Activated CD4-positive, alpha-beta memory T cell treated with anti-CD3 and anti-CD28 coated beads for 36 hours (primary cell): Measurements from ENCODE around the gene CAMK1D. TPM values are rescaled to one million over a fixed set of nuclear protein-coding genes. Genes with fewer than 3 reads are reported as not detected.

Experiments
- CTCF ChIA-PET: fragments of 350-600 bp; sonication (Branson Sonifier 250); formaldehyde crosslinking; loops from one replicate; lab custom pipeline; 2021; ENCODE audit warnings: antibody characterized with exemption, inconsistent platforms; lab: Charles Lee
- POLR2A ChIA-PET: fragments of 350-600 bp; sonication (Branson Sonifier 250); formaldehyde crosslinking; loops from one replicate; lab custom pipeline; 2021; ENCODE audit warnings: antibody characterized with exemption; lab: Charles Lee
- DNase-seq: peaks from one replicate; pipeline ENCODE4 v3.0.0-alpha.2; 2020
- H3K27ac Mint-ChIP-seq: one replicate; pipeline ENCODE4 v1.8.0; 2021; ENCODE audit warnings: mixed read lengths
- H3K27me3 Mint-ChIP-seq: one replicate; pipeline ENCODE4 v1.8.0; 2021; ENCODE audit warnings: mixed read lengths
- H3K36me3 Mint-ChIP-seq: one replicate; pipeline ENCODE4 v1.8.0; 2021; ENCODE audit warnings: mixed read lengths
- H3K4me1 Mint-ChIP-seq: one replicate; pipeline ENCODE4 v1.8.0; 2021; ENCODE audit warnings: low read depth, mixed read lengths
- H3K4me3 Mint-ChIP-seq: one replicate; pipeline ENCODE4 v1.8.0; 2021; ENCODE audit warnings: mild to moderate bottlenecking, mixed read lengths
- H3K9me3 Mint-ChIP-seq: one replicate; pipeline ENCODE4 v1.8.0; 2021; ENCODE audit warnings: mixed read lengths
- intact Hi-C: fragments of 100-400 bp; cut with micrococcal nuclease; formaldehyde crosslinking; loops from one replicate; pipeline ENCODE4 v1.15.1; 2023
- microRNA-seq: library from miRNA; unstranded; fragments of <30 nt; microRNA quantifications from one replicate; pipeline ENCODE4 v1.2.0, GENCODE V29; 2022; ENCODE audit warnings: borderline number of aligned reads, borderline microRNAs expressed, borderline replicate concordance
- total RNA-seq, 2 experiments: library from RNA; stranded (reverse); gene quantifications; one replicate each; pipeline ENCODE4 v1.2.3, GENCODE V29; 2021

Gene CAMK1D
- total RNA-seq, 2 experiments from 2014 or later, result 17.7 to 17.9 TPM

DNA sequence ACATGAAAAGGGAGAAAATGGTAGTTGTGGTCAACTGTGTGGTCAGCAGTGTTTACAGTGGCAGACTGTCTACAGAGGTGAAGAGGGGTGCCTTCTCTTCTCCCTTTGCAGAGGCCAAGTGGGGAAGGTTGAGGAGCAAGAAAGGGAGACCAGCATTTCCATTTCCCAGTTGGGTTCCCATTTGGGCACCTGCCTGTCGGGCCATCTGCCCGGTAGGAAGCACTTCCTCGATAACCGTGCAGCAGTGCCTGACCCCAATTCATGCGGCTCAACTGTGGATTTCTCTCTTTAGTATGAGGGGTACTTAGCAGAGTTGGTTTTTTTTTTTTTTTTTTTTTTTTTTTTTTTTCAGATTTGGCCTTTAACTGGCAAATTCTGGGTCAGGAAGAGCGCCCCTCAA is 525.2 kb downstream of the CAMK1D start:
- intact Hi-C loops, result no loop called here
- H3K4me3 Mint-ChIP-seq, result no peak overlapping the region
- H3K36me3 Mint-ChIP-seq, result no peaks in the 10 kb centered on the region
- no peaks in the 10 kb centered on the region for H3K9me3 Mint-ChIP-seq
- no peak for DNase-seq
- ChIA-PET CTCF (interaction anchor here (1.4 kb wide), 1 partner anchor 28 kb away, joined by 3 read pairs; no protein-coding TSS in a partner anchor), POLR2A (no interaction called here)
- no peaks in the 10 kb centered on the region for H3K4me1 Mint-ChIP-seq
- peaks cover 3% of the 10 kb centered on the region for H3K27me3 Mint-ChIP-seq
- no peak overlapping the region for H3K27ac Mint-ChIP-seq

DNA sequence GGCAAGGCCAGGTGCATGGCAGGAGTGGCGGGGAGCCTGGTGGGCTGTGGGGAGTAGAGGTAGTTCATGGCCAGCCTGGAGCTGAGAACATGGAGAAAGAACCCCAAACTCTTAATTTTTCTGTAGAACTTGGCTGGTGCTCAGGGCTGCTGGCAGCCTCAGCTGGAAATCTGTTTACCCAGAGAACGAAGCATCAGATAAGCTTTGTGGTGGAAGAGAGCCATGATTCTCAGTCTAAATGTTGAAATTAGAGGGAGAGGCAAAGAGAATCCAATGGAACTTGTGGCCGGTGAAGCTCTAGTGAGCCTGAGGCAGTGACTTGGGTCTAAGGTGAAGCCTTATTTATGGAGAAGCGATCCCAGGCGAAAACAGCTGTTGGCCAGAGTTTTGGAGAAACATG is 525.8 kb downstream of the CAMK1D start:
- CTCF ChIA-PET, result no interaction called here
- intact Hi-C loops, result no loop called here
- no peak for DNase-seq
- no peak overlapping the region for H3K27ac Mint-ChIP-seq
- peaks cover 6% of the 10 kb centered on the region for H3K27me3 Mint-ChIP-seq
- no peaks in the 10 kb centered on the region for H3K4me1 Mint-ChIP-seq
- no peak overlapping the region for H3K4me3 Mint-ChIP-seq
- POLR2A ChIA-PET, result no interaction called here
- no peaks in the 10 kb centered on the region for H3K36me3 Mint-ChIP-seq
- no peaks in the 10 kb centered on the region for H3K9me3 Mint-ChIP-seq

DNA sequence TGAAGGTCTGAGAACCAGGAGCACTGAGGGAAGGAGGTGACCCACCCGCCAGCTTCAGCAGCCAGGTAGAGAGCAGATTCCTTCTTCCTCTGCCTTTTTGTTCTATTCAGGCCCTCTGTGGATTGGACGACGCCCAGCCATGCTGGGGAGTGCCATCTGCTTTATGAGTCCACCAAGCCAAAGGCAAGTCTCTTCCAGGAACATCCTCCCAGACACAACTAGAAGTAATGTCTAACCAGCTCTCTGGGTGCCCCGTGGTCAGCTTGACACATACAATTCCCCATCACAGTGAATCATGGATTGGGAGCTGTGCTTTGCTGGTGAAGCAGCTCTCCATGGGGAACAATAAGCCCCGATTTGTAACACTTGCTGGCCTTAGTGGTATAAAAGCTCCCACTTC is 526.9 kb downstream of the CAMK1D start:
- intact Hi-C loops, result no loop called here
- no peak overlapping the region for H3K4me3 Mint-ChIP-seq
- peaks cover 6% of the 10 kb centered on the region for H3K27me3 Mint-ChIP-seq
- ChIA-PET CTCF (no interaction called here), POLR2A (no interaction called here)
- no peaks in the 10 kb centered on the region for H3K36me3 Mint-ChIP-seq
- H3K4me1 Mint-ChIP-seq, result no peaks in the 10 kb centered on the region
- H3K27ac Mint-ChIP-seq, result no peak overlapping the region
- no peaks in the 10 kb centered on the region for H3K9me3 Mint-ChIP-seq
- no peak for DNase-seq

DNA sequence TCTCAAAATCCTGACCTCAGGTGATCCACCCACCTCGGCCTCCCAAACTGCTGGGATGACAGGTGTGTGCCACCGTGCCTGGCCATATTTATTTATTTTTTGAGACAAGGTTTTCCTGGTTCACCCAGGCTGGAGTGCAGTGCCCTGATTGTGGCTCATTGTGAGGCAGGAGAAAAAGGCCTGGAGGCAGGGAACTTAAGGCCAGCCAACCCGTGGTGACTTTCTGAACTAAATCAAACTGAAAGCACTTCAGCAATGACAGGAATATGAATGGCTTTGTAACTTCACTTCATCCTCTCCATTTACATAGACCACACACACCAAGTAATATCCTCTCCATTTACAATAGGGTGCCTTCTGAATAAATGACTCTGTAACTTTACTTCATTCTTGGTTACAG is 527.8 kb downstream of the CAMK1D start:
- no peak overlapping the region for H3K4me3 Mint-ChIP-seq

DNA sequence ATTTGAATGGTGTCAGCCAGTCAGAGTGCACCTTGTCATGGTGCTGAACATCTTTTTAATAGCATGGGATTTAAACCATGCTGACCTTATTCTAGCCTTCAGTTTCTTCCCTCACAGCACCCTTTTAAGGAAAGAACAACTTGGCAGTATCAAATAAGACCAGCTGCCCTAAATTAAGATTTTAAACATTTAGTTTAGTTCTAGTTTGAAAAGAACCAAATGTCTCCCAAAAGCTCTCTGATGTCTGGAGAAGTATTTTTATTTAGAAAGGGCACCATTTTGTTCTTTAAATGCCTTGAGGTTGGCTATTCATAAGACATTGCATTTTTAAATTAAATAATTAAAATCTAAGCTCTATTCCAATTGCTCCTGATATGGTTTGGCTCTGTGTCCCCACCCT is 531.1 kb downstream of the CAMK1D start:
- Mint-ChIP-seq H3K9me3 (no peaks in the 10 kb centered on the region), H3K27ac (no peak overlapping the region), H3K36me3 (no peaks in the 10 kb centered on the region), H3K4me1 (no peaks in the 10 kb centered on the region), H3K27me3 (peaks cover 24% of the 10 kb centered on the region), H3K4me3 (no peak overlapping the region)
- ChIA-PET POLR2A (no interaction called here), CTCF (interaction anchor here (1.1 kb wide), 1 partner anchor 22 kb away, joined by 3 read pairs; no protein-coding TSS in a partner anchor)
- no peak for DNase-seq
- intact Hi-C loops, result no loop called here

More for the DNA sequence above, 527.8 kb downstream of the CAMK1D start:
- ChIA-PET CTCF (no interaction called here), POLR2A (no interaction called here)
- Mint-ChIP-seq H3K4me1 (no peaks in the 10 kb centered on the region), H3K36me3 (no peaks in the 10 kb centered on the region), H3K27ac (no peak overlapping the region), H3K9me3 (no peaks in the 10 kb centered on the region), H3K27me3 (peaks cover 10% of the 10 kb centered on the region)
- intact Hi-C loops, result no loop called here
- no peak for DNase-seq

DNA sequence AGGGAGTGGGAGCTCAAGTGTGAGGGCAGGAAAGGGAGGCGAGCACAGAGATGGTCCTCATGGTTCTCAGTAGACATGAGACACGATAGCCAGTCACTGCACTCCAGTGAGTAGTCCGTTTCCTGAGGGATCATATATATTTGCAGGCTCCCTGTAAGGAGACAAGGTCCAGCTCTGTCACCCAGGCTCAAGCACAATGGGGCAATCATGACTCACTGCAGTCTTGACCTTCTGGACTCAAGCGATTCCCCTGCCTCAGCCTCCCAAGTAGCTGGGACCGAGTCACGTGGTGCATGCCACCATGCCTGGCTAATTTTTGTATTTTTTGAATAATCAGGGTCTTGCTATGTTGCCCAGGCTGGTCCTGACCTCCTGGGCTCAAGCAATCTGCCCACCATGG is 535.5 kb downstream of the CAMK1D start:
- no peak for DNase-seq
- Mint-ChIP-seq H3K9me3 (no peaks in the 10 kb centered on the region), H3K4me3 (no peak overlapping the region), H3K27me3 (peaks cover 25% of the 10 kb centered on the region), H3K36me3 (no peaks in the 10 kb centered on the region), H3K27ac (no peak overlapping the region), H3K4me1 (no peaks in the 10 kb centered on the region)
- ChIA-PET CTCF (no interaction called here), POLR2A (no interaction called here)
- intact Hi-C loops, result no loop called here

Small RNA genes within 50 kb of the gene (microRNA-seq; reads per million reads assigned to microRNA genes)
- gene MIR4480 (not detected), gene MIR4481 (not detected), gene MIR548Q (not detected)

Other genes starting within 250 kb of the CAMK1D start
- 10 to 100 TPM; 14.4 to 14.6 TPM for gene SEC61A2, start 219.9 kb upstream of the CAMK1D start, total RNA-seq
- gene NUDT5, start 153.7 kb upstream of the CAMK1D start, total RNA-seq, result 100 to 1,000 TPM; 115 to 118 TPM
- 100 to 1,000 TPM; 134 TPM for gene CDC123, start 153.4 kb upstream of the CAMK1D start, total RNA-seq